ENCODE measurements around the gene GABRP. TPM values are rescaled to one million over a fixed set of nuclear protein-coding genes. Genes with fewer than 3 reads are reported as not detected.

Gene GABRP
- total RNA-seq, 4 donors from 2014 or later: 0.76 to 1.2 TPM; not detected in 2

DNA sequence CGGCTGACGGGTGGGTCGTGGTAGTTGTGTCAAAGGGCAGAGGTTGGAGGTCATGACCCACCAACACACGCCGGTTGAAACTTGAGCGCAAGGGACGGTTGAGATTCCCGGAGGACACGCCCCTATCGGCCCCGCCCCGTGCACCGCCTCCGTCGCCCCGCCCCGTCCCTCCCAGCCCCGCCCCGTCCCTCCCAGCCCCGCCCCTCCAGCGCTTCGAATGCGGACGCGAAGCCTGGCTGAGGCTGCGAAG is 78.1 kb downstream of the GABRP start:
- Histone ChIP-seq H3K27ac (peak overlapping the region in 1 of 4 donors; percentile 30), H3K4me1 (no peaks in the 10 kb centered on the region), H3K9me3 (peaks cover 0 to 20% (median 7%) of the 10 kb centered on the region in 4 donors), H3K36me3 (no peaks in the 10 kb centered on the region), H3K27me3 (no peaks in the 10 kb centered on the region), H3K4me3 (peak overlapping the region; percentile 35 to 84 (median 55))
- no peak for DNase-seq
- no peak for TF ChIP-seq POLR2A (IDR thresholded peaks at IDR 0.05)
- no peak for TF ChIP-seq CTCF (IDR thresholded peaks at IDR 0.05)

GRCh38 chr5:170861917-170862766 is 78.6 kb downstream of the GABRP start, which contains the start of gene RANBP17:
Gene RANBP17 (plus strand): TSS chr5:170862018.
- Histone ChIP-seq H3K4me3 (peak within 1 kb of the TSS; percentile 35 to 84 (median 55)), H3K27ac (peak within 1 kb of the TSS in 1 of 4 donors; percentile 30), H3K4me1 (no peaks in the 10 kb centered on the region), H3K9me3 (peaks cover 0 to 20% (median 7%) of the 10 kb centered on the region in 4 donors), H3K27me3 (no peaks in the 10 kb centered on the region), H3K36me3 (no peaks in the 10 kb centered on the region)
- TF ChIP-seq POLR2A (IDR thresholded peaks at IDR 0.05): no peak
- TF ChIP-seq CTCF (IDR thresholded peaks at IDR 0.05): no peak
- DNase-seq: peak in 2 of 3 donors; percentile 54 to 84

DNA sequence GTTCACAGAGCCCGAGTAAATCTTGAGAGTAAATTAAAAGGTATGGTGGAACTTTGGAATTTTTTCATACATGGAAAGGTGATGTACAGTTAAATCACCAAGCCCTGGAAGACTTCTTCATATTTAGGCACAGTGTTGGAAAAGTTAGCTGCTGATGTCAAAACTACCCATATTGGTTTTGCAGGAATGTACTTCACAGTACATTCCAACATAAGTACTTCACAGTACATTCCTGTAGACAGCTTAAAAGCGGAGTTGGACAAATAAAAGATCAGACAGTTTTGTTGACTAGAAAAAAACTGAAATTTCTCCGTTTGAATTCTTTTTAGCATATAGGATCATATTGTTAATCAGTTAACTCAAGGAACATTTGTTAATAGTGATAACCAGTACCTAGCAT is 80.1 kb downstream of the GABRP start:
- H3K4me1 ChIP-seq: no peaks in the 10 kb centered on the region
- H3K27me3 ChIP-seq: no peaks in the 10 kb centered on the region
- H3K36me3 ChIP-seq: no peaks in the 10 kb centered on the region
- peaks cover 0 to 20% (median 7%) of the 10 kb centered on the region in 4 donors for H3K9me3 ChIP-seq
- no peak overlapping the region for H3K27ac ChIP-seq
- no peak overlapping the region for H3K4me3 ChIP-seq
- no peak for TF ChIP-seq POLR2A (IDR thresholded peaks at IDR 0.05)
- no peak for TF ChIP-seq CTCF (IDR thresholded peaks at IDR 0.05)
- no peak for DNase-seq

Other genes with a start within 250 kb of the GABRP start
- 10 to 100 TPM in 2 of 4 donors, 1 to 10 TPM in 2; 9.8 to 20.8 (median 10.3) TPM for gene RANBP17, start 78.3 kb downstream of the GABRP start, total RNA-seq